Measurements from ENCODE around the gene TBC1D22B.
A peak's percentile ranks its signal among the peaks of the same experiment; 100 is the strongest.

TBC1D22B gene

GRCh38 chr6:37320646-37321045, 63.1 kb downstream of the TBC1D22B start:
- no CpG with 5 or more reads among the region's 8 CpGs for WGBS (ENCODE audit: extremely low coverage, insufficient coverage, insufficient read length)
- H3K79me2 ChIP-seq (ENCODE audit: control insufficient read depth, insufficient read depth, low read length, poor library complexity): no peaks in the 10 kb centered on the region
- peak overlapping the region; percentile 61 for H2BK120ac ChIP-seq (ENCODE audit: insufficient read depth, low read length, poor library complexity)

DNA sequence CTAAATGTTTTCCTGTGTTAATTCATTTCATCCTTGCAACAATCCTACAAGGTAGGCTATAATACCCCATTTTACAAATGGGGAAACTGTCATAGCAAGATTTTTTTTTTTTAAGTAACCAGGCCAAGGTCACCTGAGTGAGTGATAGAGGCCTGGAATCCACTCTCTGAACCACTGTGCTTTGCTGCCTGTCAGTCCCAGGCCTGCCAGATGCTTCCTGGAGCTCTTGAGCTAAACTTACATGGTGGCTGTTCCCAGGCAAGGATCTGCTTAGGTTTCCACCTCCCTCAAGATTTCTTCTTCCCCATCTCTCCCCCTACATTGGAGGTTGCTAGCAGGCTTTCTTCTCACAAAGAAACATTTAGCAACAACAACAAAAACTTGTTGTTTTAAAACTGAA, 63.5 kb downstream of the TBC1D22B start:
- Histone ChIP-seq H2BK5ac (ENCODE audit: low read depth, low read length, poor library complexity) (no peak overlapping the region), H2AFZ (ENCODE audit: insufficient read depth, low read length, poor library complexity) (no peak overlapping the region), H3K4me1 (ENCODE audit: control insufficient read depth in 1 of 2, insufficient read depth in 2 of 2, low read length in 2 of 2) (peaks cover 7 to 20% of the 10 kb centered on the region in 2 experiments), H3K9ac (ENCODE audit: low read length) (no peak overlapping the region), H4K91ac (ENCODE audit: low read depth, low read length) (no peak overlapping the region), H3K4me2 (ENCODE audit: low read length) (no peak overlapping the region), H4K8ac (ENCODE audit: low read depth, low read length) (no peak overlapping the region), H3K27ac (ENCODE audit: low read depth, low read length) (no peak overlapping the region), H2BK120ac (ENCODE audit: insufficient read depth, low read length, poor library complexity) (no peak overlapping the region), H3K79me1 (ENCODE audit: low read length) (peaks cover 2% of the 10 kb centered on the region), H3K4me3 (ENCODE audit: low read depth, low read length) (no peak overlapping the region), H3K36me3 (ENCODE audit: control insufficient read depth in 1 of 2, insufficient read depth in 2 of 2, low read length in 2 of 2) (peaks cover 16 to 27% of the 10 kb centered on the region in 2 experiments), H3K27me3 (ENCODE audit: insufficient read depth, low read length) (no peaks in the 10 kb centered on the region), H3K18ac (ENCODE audit: low read length) (no peak overlapping the region), H2BK12ac (ENCODE audit: low read length) (no peak overlapping the region), H3K14ac (ENCODE audit: low read length) (no peak overlapping the region), H2AK5ac (ENCODE audit: low read length) (no peak overlapping the region), H3K79me2 (ENCODE audit: control insufficient read depth, insufficient read depth, low read length, poor library complexity) (no peaks in the 10 kb centered on the region), H3K4ac (ENCODE audit: low read depth, low read length) (no peak overlapping the region), H3K23ac (ENCODE audit: low read length) (no peak overlapping the region), H4K12ac (ENCODE audit: low read depth, low read length) (no peak overlapping the region), H3K9me3 (ENCODE audit: insufficient read depth, low read depth, low read length) (no peaks in the 10 kb centered on the region)
- no peak for DNase-seq

More at GRCh38 chr6:37320646-37321045, 63.1 kb downstream of the TBC1D22B start:
- Histone ChIP-seq H3K27ac (ENCODE audit: low read depth, low read length) (peak overlapping the region; percentile 55), H3K14ac (ENCODE audit: low read length) (no peak overlapping the region), H2AK5ac (ENCODE audit: low read length) (no peak overlapping the region), H3K36me3 (ENCODE audit: control insufficient read depth in 1 of 2, insufficient read depth in 2 of 2, low read length in 2 of 2) (peaks cover 18 to 30% of the 10 kb centered on the region in 2 experiments), H3K4me3 (ENCODE audit: low read depth, low read length) (no peak overlapping the region), H4K8ac (ENCODE audit: low read depth, low read length) (peak overlapping the region; percentile 59), H3K9me3 (ENCODE audit: insufficient read depth, low read depth, low read length) (no peaks in the 10 kb centered on the region), H3K27me3 (ENCODE audit: insufficient read depth, low read length) (no peaks in the 10 kb centered on the region), H2BK5ac (ENCODE audit: low read depth, low read length, poor library complexity) (no peak overlapping the region), H3K9ac (ENCODE audit: low read length) (no peak overlapping the region), H4K91ac (ENCODE audit: low read depth, low read length) (peak overlapping the region; percentile 51), H3K18ac (ENCODE audit: low read length) (no peak overlapping the region), H2BK12ac (ENCODE audit: low read length) (peak overlapping the region; percentile 65), H3K23ac (ENCODE audit: low read length) (no peak overlapping the region), H3K4me1 (ENCODE audit: control insufficient read depth in 1 of 2, insufficient read depth in 2 of 2, low read length in 2 of 2) (peaks cover 7 to 20% of the 10 kb centered on the region in 2 experiments), H2AFZ (ENCODE audit: insufficient read depth, low read length, poor library complexity) (peak overlapping the region; percentile 25), H4K12ac (ENCODE audit: low read depth, low read length) (peak overlapping the region; percentile 64), H3K4ac (ENCODE audit: low read depth, low read length) (no peak overlapping the region), H3K4me2 (ENCODE audit: low read length) (no peak overlapping the region), H3K79me1 (ENCODE audit: low read length) (peaks cover 2% of the 10 kb centered on the region)
- DNase-seq: no peak

GRCh38 chr6:37321516-37322415, 64.2 kb downstream of the TBC1D22B start:
- no peak overlapping the region for H4K12ac ChIP-seq (ENCODE audit: low read depth, low read length)
- peaks cover 7 to 20% of the 10 kb centered on the region in 2 experiments for H3K4me1 ChIP-seq (ENCODE audit: control insufficient read depth in 1 of 2, insufficient read depth in 2 of 2, low read length in 2 of 2)
- no peak overlapping the region for H2AK5ac ChIP-seq (ENCODE audit: low read length)
- no peaks in the 10 kb centered on the region for H3K79me2 ChIP-seq (ENCODE audit: control insufficient read depth, insufficient read depth, low read length, poor library complexity)
- H3K4me3 ChIP-seq (ENCODE audit: low read depth, low read length): no peak overlapping the region
- no peak overlapping the region for H2BK5ac ChIP-seq (ENCODE audit: low read depth, low read length, poor library complexity)
- H3K23ac ChIP-seq (ENCODE audit: low read length): no peak overlapping the region
- no peak overlapping the region for H4K91ac ChIP-seq (ENCODE audit: low read depth, low read length)
- no peaks in the 10 kb centered on the region for H3K27me3 ChIP-seq (ENCODE audit: insufficient read depth, low read length)
- H2BK120ac ChIP-seq (ENCODE audit: insufficient read depth, low read length, poor library complexity): no peak overlapping the region
- no peak overlapping the region for H3K9ac ChIP-seq (ENCODE audit: low read length)
- H2BK12ac ChIP-seq (ENCODE audit: low read length): no peak overlapping the region
- no peak overlapping the region for H3K4me2 ChIP-seq (ENCODE audit: low read length)
- peaks cover 2% of the 10 kb centered on the region for H3K79me1 ChIP-seq (ENCODE audit: low read length)
- no peak overlapping the region for H3K14ac ChIP-seq (ENCODE audit: low read length)
- DNase-seq: no peak
- no peak overlapping the region for H2AFZ ChIP-seq (ENCODE audit: insufficient read depth, low read length, poor library complexity)
- no CpG with 5 or more reads among the region's 8 CpGs for WGBS (ENCODE audit: extremely low coverage, insufficient coverage, insufficient read length)
- H3K9me3 ChIP-seq (ENCODE audit: insufficient read depth, low read depth, low read length): no peaks in the 10 kb centered on the region
- peaks cover 9 to 21% of the 10 kb centered on the region in 2 experiments for H3K36me3 ChIP-seq (ENCODE audit: control insufficient read depth in 1 of 2, insufficient read depth in 2 of 2, low read length in 2 of 2)
- no peak overlapping the region for H3K27ac ChIP-seq (ENCODE audit: low read depth, low read length)
- H4K8ac ChIP-seq (ENCODE audit: low read depth, low read length): no peak overlapping the region
- H3K18ac ChIP-seq (ENCODE audit: low read length): no peak overlapping the region
- H3K4ac ChIP-seq (ENCODE audit: low read depth, low read length): no peak overlapping the region

- Histone ChIP-seq H3K27me3 (ENCODE audit: insufficient read depth, low read length) (no peaks in the 10 kb centered on the region), H4K91ac (ENCODE audit: low read depth, low read length) (no peak overlapping the region), H2AK5ac (ENCODE audit: low read length) (no peak overlapping the region), H3K4me3 (ENCODE audit: low read depth, low read length) (no peak overlapping the region), H3K4me2 (ENCODE audit: low read length) (no peak overlapping the region), H3K79me1 (ENCODE audit: low read length) (peaks cover 2% of the 10 kb centered on the region), H2BK12ac (ENCODE audit: low read length) (no peak overlapping the region), H3K23ac (ENCODE audit: low read length) (no peak overlapping the region), H2AFZ (ENCODE audit: insufficient read depth, low read length, poor library complexity) (no peak overlapping the region), H3K9me3 (ENCODE audit: insufficient read depth, low read depth, low read length) (no peaks in the 10 kb centered on the region), H3K14ac (ENCODE audit: low read length) (no peak overlapping the region), H2BK120ac (ENCODE audit: insufficient read depth, low read length, poor library complexity) (no peak overlapping the region), H3K27ac (ENCODE audit: low read depth, low read length) (no peak overlapping the region), H3K4ac (ENCODE audit: low read depth, low read length) (no peak overlapping the region), H4K8ac (ENCODE audit: low read depth, low read length) (no peak overlapping the region), H3K36me3 (ENCODE audit: control insufficient read depth in 1 of 2, insufficient read depth in 2 of 2, low read length in 2 of 2) (peaks cover 3 to 11% of the 10 kb centered on the region in 2 experiments), H4K12ac (ENCODE audit: low read depth, low read length) (no peak overlapping the region), H3K4me1 (ENCODE audit: control insufficient read depth in 1 of 2, insufficient read depth in 2 of 2, low read length in 2 of 2) (peaks cover 7 to 14% of the 10 kb centered on the region in 2 experiments), H2BK5ac (ENCODE audit: low read depth, low read length, poor library complexity) (no peak overlapping the region), H3K9ac (ENCODE audit: low read length) (no peak overlapping the region), H3K18ac (ENCODE audit: low read length) (no peak overlapping the region), H3K79me2 (ENCODE audit: control insufficient read depth, insufficient read depth, low read length, poor library complexity) (no peaks in the 10 kb centered on the region)
- DNase-seq: no peak
- WGBS (ENCODE audit: extremely low coverage, insufficient coverage, insufficient read length): no CpG with 5 or more reads among the region's 3 CpGs
These were observed 66.0 kb downstream of the TBC1D22B start for GRCh38 chr6:37323580-37323979.

Data from trophoblast cell (in vitro differentiated cells and primary cell).